Activated CD4-positive, alpha-beta memory T cell treated with anti-CD3 and anti-CD28 coated beads, Interleukin-2, amount 10 ng/mL, durations not matched to agents 7 days and 5 days (primary cell): ENCODE results near the gene RAD51B. TPM values are rescaled to one million over a fixed set of nuclear protein-coding genes. Genes with fewer than 3 reads are reported as not detected.
A peak's percentile ranks its signal among the peaks of the same experiment; 100 is the strongest.

ENCODE experiments used
- CTCF ChIA-PET: fragments of 350-600 bp; sonication (Branson Sonifier 250); formaldehyde crosslinking; loops from one replicate; lab custom pipeline; 2021; ENCODE audit warnings: antibody characterized with exemption, inconsistent platforms; lab: Charles Lee
- POLR2A ChIA-PET: fragments of 350-600 bp; sonication (Branson Sonifier 250); formaldehyde crosslinking; loops from one replicate; lab custom pipeline; 2021; ENCODE audit warnings: antibody characterized with exemption; lab: Charles Lee
- DNase-seq: peaks from one replicate; pipeline ENCODE4 v3.0.0-alpha.2; 2020
- H3K27ac Mint-ChIP-seq: one replicate; pipeline ENCODE4 v1.8.0; 2021; ENCODE audit warnings: mild to moderate bottlenecking, mixed read lengths
- H3K27me3 Mint-ChIP-seq: one replicate; pipeline ENCODE4 v1.8.0; 2021; ENCODE audit warnings: mixed read lengths
- H3K36me3 Mint-ChIP-seq: one replicate; pipeline ENCODE4 v1.8.0; 2021; ENCODE audit warnings: low read depth, mixed read lengths
- H3K4me1 Mint-ChIP-seq: one replicate; pipeline ENCODE4 v1.8.0; 2021; ENCODE audit warnings: mixed read lengths
- H3K4me3 Mint-ChIP-seq: one replicate; pipeline ENCODE4 v1.8.0; 2021; ENCODE audit warnings: mild to moderate bottlenecking, mixed read lengths
- H3K9me3 Mint-ChIP-seq: one replicate; pipeline ENCODE4 v1.8.0; 2021; ENCODE audit warnings: mixed read lengths
- total RNA-seq, 2 experiments: library from RNA; stranded (reverse); gene quantifications; one replicate each; pipeline ENCODE4 v1.2.3, GENCODE V29; 2021

Gene RAD51B
- total RNA-seq, 2 experiments from 2014 or later, result 33.1 to 40.8 TPM

DNA sequence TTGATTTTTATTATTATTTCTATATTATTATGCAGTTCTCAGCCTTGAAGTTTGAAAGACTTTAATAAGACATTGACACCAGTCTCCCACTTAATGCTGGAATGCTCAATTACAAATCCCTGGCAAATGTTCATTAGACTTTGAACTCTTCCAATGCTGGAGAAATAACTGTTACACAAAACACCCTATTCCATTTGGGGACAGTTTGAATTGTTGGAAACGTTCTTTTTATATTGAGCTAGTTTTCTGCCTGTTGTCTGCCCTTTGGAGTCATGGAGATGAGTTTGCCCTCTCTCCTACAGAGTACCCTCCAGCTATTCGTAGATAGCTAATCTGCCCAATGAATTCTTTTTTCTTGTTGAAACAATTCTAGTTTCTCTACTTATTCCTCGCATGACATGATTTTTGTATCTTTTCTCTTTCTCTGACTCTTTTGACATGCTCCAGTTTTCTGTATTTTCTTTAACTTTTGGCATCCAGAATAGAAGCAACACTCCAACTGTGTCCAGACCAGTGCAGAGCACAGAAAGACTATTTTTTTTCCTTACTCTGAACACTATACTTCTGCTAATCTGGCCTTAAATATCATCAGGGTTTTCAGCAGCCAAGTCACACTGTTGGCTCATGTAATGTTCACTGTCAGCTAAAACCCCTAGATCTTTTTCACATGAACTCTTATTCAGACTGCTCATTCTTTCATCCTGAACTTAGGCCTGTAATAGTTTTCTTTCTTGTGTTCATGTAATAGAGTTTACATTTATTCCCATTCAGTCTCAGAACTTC lies 379.3 kb downstream of the RAD51B start:
- POLR2A ChIA-PET, result no interaction called here
- no peaks in the 10 kb centered on the region for H3K9me3 Mint-ChIP-seq
- CTCF ChIA-PET, result no interaction called here

DNA sequence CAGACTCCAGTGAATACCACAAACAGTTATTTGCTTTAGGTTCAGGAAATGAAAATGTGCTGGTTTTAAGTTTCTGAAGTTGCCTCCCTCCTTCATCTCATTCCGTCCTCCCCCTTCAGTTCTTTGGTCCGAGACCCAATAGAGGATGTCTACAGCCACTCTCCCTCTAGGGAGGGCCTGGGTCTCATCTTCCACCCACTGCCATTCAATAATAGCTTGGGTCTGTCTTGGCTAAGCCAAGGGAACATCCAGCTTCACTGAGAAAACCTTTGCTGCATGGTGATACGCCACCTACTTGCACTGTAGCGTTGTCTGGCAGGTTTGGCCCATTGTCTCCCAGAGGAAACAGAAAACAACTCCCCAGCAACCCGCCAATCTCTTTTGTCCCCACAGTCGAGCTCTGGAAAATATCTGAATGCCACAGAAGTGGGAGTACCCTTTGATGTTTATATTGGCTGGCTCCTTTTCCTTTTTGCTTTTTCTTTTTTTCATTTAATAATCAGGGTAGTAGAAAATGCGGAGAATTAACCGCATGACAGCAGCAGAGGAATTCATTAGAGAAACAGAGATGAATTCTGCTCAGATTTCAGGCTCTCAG lies 380.1 kb downstream of the RAD51B start:
- H3K9me3 Mint-ChIP-seq, result no peaks in the 10 kb centered on the region
- DNase-seq, result no peak
- peaks cover 5% of the 10 kb centered on the region for H3K4me1 Mint-ChIP-seq
- ChIA-PET POLR2A (no interaction called here), CTCF (no interaction called here)
- H3K4me3 Mint-ChIP-seq, result no peak overlapping the region
- no peaks in the 10 kb centered on the region for H3K27me3 Mint-ChIP-seq
- no peaks in the 10 kb centered on the region for H3K36me3 Mint-ChIP-seq
- H3K27ac Mint-ChIP-seq, result no peak overlapping the region

More for the DNA sequence above, 379.3 kb downstream of the RAD51B start:
- no peak overlapping the region for H3K4me3 Mint-ChIP-seq
- no peaks in the 10 kb centered on the region for H3K36me3 Mint-ChIP-seq
- H3K27me3 Mint-ChIP-seq, result no peaks in the 10 kb centered on the region
- H3K4me1 Mint-ChIP-seq, result peaks cover 5% of the 10 kb centered on the region
- no peak for DNase-seq
- no peak overlapping the region for H3K27ac Mint-ChIP-seq

- ChIA-PET CTCF (interaction anchor here (1.0 kb wide), 1 partner anchor 571 kb away, joined by 3 read pairs; no protein-coding TSS in a partner anchor), POLR2A (no interaction called here)
- Mint-ChIP-seq H3K36me3 (peaks cover 4% of the 10 kb centered on the region), H3K27ac (no peak overlapping the region), H3K4me3 (no peak overlapping the region), H3K4me1 (peaks cover 12% of the 10 kb centered on the region), H3K9me3 (no peaks in the 10 kb centered on the region), H3K27me3 (no peaks in the 10 kb centered on the region)
- DNase-seq, result no peak
Observed at GRCh38 chr14:68203871-68204270, 384.3 kb downstream of the RAD51B start.

DNA sequence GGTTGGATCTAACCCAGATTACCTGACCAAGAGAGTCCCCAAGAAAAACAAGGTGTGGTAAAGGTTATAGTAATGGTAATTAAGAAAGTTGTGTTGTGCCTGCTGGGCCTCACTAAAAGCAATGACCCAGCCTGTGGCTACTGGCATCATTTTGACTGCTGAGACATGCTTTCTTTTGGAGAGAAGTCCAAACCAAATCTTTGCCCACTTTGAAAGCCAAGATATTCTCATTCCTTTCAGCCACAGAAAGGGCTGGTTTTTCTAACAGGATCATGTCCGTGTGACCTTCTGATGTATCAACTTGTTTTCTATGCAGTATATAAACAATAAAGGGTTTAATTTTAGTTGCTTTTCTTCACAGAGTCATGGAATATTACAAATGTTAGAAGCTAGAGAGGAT lies 388.6 kb downstream of the RAD51B start:
- CTCF ChIA-PET, result no interaction called here
- H3K36me3 Mint-ChIP-seq, result peaks cover 4% of the 10 kb centered on the region
- H3K9me3 Mint-ChIP-seq, result no peaks in the 10 kb centered on the region
- POLR2A ChIA-PET, result no interaction called here
- peaks cover 35% of the 10 kb centered on the region for H3K4me1 Mint-ChIP-seq
- no peak for DNase-seq
- no peak overlapping the region for H3K27ac Mint-ChIP-seq
- H3K4me3 Mint-ChIP-seq, result no peak overlapping the region
- no peaks in the 10 kb centered on the region for H3K27me3 Mint-ChIP-seq

- Mint-ChIP-seq H3K36me3 (peaks cover 4% of the 10 kb centered on the region), H3K4me1 (peaks cover 35% of the 10 kb centered on the region), H3K27ac (peak overlapping the region; percentile 53), H3K27me3 (no peaks in the 10 kb centered on the region), H3K9me3 (no peaks in the 10 kb centered on the region), H3K4me3 (no peak overlapping the region)
- POLR2A ChIA-PET, result no interaction called here
- CTCF ChIA-PET, result no interaction called here
- no peak for DNase-seq
Observed at GRCh38 chr14:68208626-68209317, 389.2 kb downstream of the RAD51B start.

GRCh38 chr14:68210729-68211299 lies 391.2 kb downstream of the RAD51B start:
- H3K9me3 Mint-ChIP-seq, result no peaks in the 10 kb centered on the region
- peak overlapping the region; percentile 87 for H3K27ac Mint-ChIP-seq
- CTCF ChIA-PET, result interaction anchor here (0.5 to 1.9 kb wide), 2 partner anchors 267 to 606 kb away, joined by 3 to 7 read pairs; no protein-coding TSS in a partner anchor
- H3K36me3 Mint-ChIP-seq, result peaks cover 4% of the 10 kb centered on the region
- POLR2A ChIA-PET, result interaction anchor here (0.7 to 2.2 kb wide), 8 partner anchors 12 to 611 kb away, joined by 3 to 8 read pairs (median 6); partner anchors contain the start of gene ZFP36L1
- peaks cover 35% of the 10 kb centered on the region for H3K4me1 Mint-ChIP-seq
- DNase-seq, result peak; percentile 58
- no peaks in the 10 kb centered on the region for H3K27me3 Mint-ChIP-seq
- H3K4me3 Mint-ChIP-seq, result peak overlapping the region; percentile 70

GRCh38 chr14:68211421-68211820 lies 391.8 kb downstream of the RAD51B start:
- ChIA-PET POLR2A (interaction anchor here (0.7 to 2.2 kb wide), 8 partner anchors 12 to 610 kb away, joined by 3 to 8 read pairs (median 6); partner anchors contain the start of gene ZFP36L1), CTCF (interaction anchor here (1.9 kb wide), 1 partner anchor 605 kb away, joined by 7 read pairs; no protein-coding TSS in a partner anchor)
- Mint-ChIP-seq H3K9me3 (no peaks in the 10 kb centered on the region), H3K27me3 (no peaks in the 10 kb centered on the region), H3K27ac (peak overlapping the region; percentile 87), H3K4me1 (peaks cover 35% of the 10 kb centered on the region), H3K4me3 (no peak overlapping the region), H3K36me3 (peaks cover 4% of the 10 kb centered on the region)
- DNase-seq, result no peak

- Mint-ChIP-seq H3K4me3 (no peak overlapping the region), H3K36me3 (peaks cover 4% of the 10 kb centered on the region), H3K27me3 (no peaks in the 10 kb centered on the region), H3K9me3 (no peaks in the 10 kb centered on the region), H3K27ac (no peak overlapping the region), H3K4me1 (peaks cover 35% of the 10 kb centered on the region)
- DNase-seq, result no peak
- ChIA-PET CTCF (interaction anchor here (1.9 kb wide), 1 partner anchor 605 kb away, joined by 7 read pairs; no protein-coding TSS in a partner anchor), POLR2A (interaction anchor here (1.8 to 2.2 kb wide), 2 partner anchors 11 to 610 kb away, joined by 5 to 8 read pairs; no protein-coding TSS in a partner anchor)
Observed at GRCh38 chr14:68211886-68212285, 392.3 kb downstream of the RAD51B start.

GRCh38 chr14:68212361-68212760 lies 392.8 kb downstream of the RAD51B start:
- Mint-ChIP-seq H3K9me3 (no peaks in the 10 kb centered on the region), H3K4me3 (no peak overlapping the region), H3K27me3 (no peaks in the 10 kb centered on the region), H3K36me3 (peaks cover 2% of the 10 kb centered on the region), H3K27ac (no peak overlapping the region), H3K4me1 (peaks cover 35% of the 10 kb centered on the region)
- ChIA-PET POLR2A (no interaction called here), CTCF (no interaction called here)
- DNase-seq, result no peak

- CTCF ChIA-PET, result no interaction called here
- no peaks in the 10 kb centered on the region for H3K36me3 Mint-ChIP-seq
- no peak for DNase-seq
- peaks cover 22% of the 10 kb centered on the region for H3K4me1 Mint-ChIP-seq
- H3K27me3 Mint-ChIP-seq, result no peaks in the 10 kb centered on the region
- POLR2A ChIA-PET, result no interaction called here
- no peak overlapping the region for H3K4me3 Mint-ChIP-seq
- H3K27ac Mint-ChIP-seq, result no peak overlapping the region
- H3K9me3 Mint-ChIP-seq, result no peaks in the 10 kb centered on the region
Observed at GRCh38 chr14:68214431-68214830, 394.9 kb downstream of the RAD51B start.

DNA sequence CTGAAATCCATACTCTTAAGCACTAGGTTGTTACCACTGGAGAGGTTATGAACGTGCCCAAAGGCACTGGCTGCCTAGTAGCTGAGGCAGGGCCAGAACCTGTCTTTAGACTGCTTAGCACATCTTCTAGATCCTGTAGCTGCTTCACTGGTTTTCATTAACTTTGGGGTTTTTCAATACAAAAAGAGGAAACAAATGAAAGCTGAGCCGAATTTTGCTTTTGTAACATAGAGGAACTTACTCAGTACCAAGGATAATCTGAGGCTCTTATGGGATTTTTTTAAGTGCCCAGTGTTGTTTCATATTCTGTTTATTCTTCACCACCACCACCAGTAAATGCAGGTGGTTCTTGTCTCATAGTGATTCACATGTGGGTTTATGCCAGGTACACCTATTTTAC lies 396.1 kb downstream of the RAD51B start:
- Mint-ChIP-seq H3K27ac (no peak overlapping the region), H3K36me3 (no peaks in the 10 kb centered on the region), H3K4me3 (no peak overlapping the region), H3K9me3 (no peaks in the 10 kb centered on the region), H3K27me3 (no peaks in the 10 kb centered on the region), H3K4me1 (peaks cover 10% of the 10 kb centered on the region)
- no peak for DNase-seq
- ChIA-PET POLR2A (no interaction called here), CTCF (no interaction called here)

- CTCF ChIA-PET, result no interaction called here
- Mint-ChIP-seq H3K9me3 (no peaks in the 10 kb centered on the region), H3K27me3 (no peaks in the 10 kb centered on the region), H3K36me3 (no peaks in the 10 kb centered on the region), H3K4me1 (peaks cover 6% of the 10 kb centered on the region), H3K4me3 (no peak overlapping the region), H3K27ac (no peak overlapping the region)
- POLR2A ChIA-PET, result no interaction called here
- no peak for DNase-seq
Observed at GRCh38 chr14:68216079-68216478, 396.5 kb downstream of the RAD51B start.
